Measurements from ENCODE around the gene RRP36.
"Not testable (repeated sequence)": the region's sequence is repeated elsewhere in the genome, so short reads cannot be mapped to it uniquely, and the experiment has no call there.

The RRP36 gene

DNA sequence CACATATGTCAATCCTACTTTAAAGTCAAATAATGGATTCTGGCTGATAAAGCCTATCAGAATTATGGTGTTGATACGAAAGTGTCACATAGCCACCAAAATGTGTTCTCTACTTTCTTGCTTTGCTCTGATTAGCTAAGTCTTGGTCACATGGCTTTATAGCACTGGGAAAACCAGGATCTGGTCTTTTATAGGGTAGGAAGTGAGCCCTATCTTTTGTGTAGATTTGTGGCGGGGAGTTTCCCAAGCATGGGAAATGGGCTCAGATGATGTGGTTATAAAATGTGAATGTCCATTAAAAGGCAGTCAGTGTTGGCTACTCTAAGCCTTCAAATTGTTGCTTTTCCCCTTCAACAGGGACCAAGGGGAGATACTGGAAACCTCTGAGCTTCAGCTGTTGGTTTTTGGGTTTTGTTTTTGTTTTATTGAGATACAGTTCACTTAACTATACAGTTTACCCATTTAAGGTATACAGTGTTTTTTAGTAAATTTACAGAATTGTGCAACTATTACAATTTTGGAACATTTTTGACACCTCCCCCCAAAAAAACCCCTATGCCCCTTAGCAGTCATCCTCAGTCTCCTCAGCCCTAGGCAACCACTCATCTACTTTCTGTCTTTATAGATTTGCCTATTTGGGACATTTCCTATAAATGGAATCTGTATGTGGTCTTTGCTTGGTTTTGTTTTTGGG is 12.2 kb downstream of the RRP36 start:
- H3K4me3 ChIP-seq (ENCODE audit: low read length): no peak overlapping the region
- no peaks in the 10 kb centered on the region for H3K27me3 ChIP-seq (ENCODE audit: insufficient read depth, low read length)
- no peak overlapping the region for H2AFZ ChIP-seq (ENCODE audit: low read depth, low read length)
- H3K9me3 ChIP-seq (ENCODE audit: low read length): no peaks in the 10 kb centered on the region
- peaks cover 67% of the 10 kb centered on the region for H3K36me3 ChIP-seq (ENCODE audit: insufficient read depth, low read length)
- no peaks in the 10 kb centered on the region for H3K4me1 ChIP-seq (ENCODE audit: insufficient read depth, low read length)

GRCh38 chr6:43034190-43034525 is 12.7 kb downstream of the RRP36 start:
- Histone ChIP-seq H3K9me3 (ENCODE audit: low read length) (no peaks in the 10 kb centered on the region), H3K4me3 (ENCODE audit: low read length) (no peak overlapping the region), H2AFZ (ENCODE audit: low read depth, low read length) (no peak overlapping the region), H3K36me3 (ENCODE audit: insufficient read depth, low read length) (peaks cover 67% of the 10 kb centered on the region), H3K27me3 (ENCODE audit: insufficient read depth, low read length) (no peaks in the 10 kb centered on the region), H3K4me1 (ENCODE audit: insufficient read depth, low read length) (no peaks in the 10 kb centered on the region)

GRCh38 chr6:43035495-43036194 is 14.2 kb downstream of the RRP36 start:
- Histone ChIP-seq H3K36me3 (ENCODE audit: insufficient read depth, low read length) (peaks cover 70% of the 10 kb centered on the region), H3K4me3 (ENCODE audit: low read length) (no peak overlapping the region), H3K27me3 (ENCODE audit: insufficient read depth, low read length) (no peaks in the 10 kb centered on the region), H2AFZ (ENCODE audit: low read depth, low read length) (no peak overlapping the region), H3K4me1 (ENCODE audit: insufficient read depth, low read length) (no peaks in the 10 kb centered on the region), H3K9me3 (ENCODE audit: low read length) (no peaks in the 10 kb centered on the region)

DNA sequence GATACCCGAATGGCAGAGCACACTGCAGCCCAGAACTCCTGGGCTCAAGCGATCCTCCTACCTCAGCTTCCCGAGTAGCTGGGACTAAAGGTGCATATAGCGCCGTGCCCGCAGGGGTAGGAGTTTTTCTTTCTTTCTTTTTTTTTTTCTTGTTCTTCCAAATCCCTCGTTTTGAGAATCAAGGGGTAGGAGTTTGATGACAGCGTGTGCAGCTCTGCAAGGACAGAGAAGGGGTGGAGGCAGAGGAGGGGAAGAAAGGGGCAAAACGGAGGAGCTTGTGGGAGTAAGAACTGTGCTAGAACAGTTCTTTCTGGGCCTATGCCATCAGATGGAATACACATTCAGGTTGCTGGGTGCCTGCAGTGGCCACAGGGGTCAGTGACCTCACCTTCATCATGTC is 15.3 kb downstream of the RRP36 start:
- Histone ChIP-seq H3K9me3 (ENCODE audit: low read length) (no peaks in the 10 kb centered on the region), H3K27me3 (ENCODE audit: insufficient read depth, low read length) (no peaks in the 10 kb centered on the region), H3K36me3 (ENCODE audit: insufficient read depth, low read length) (peaks cover 71% of the 10 kb centered on the region), H2AFZ (ENCODE audit: low read depth, low read length) (no peak overlapping the region), H3K4me3 (ENCODE audit: low read length) (no peak overlapping the region), H3K4me1 (ENCODE audit: insufficient read depth, low read length) (no peaks in the 10 kb centered on the region)

- Histone ChIP-seq H3K4me3 (ENCODE audit: low read length) (no peak overlapping the region), H2AFZ (ENCODE audit: low read depth, low read length) (no peak overlapping the region), H3K4me1 (ENCODE audit: insufficient read depth, low read length) (no peaks in the 10 kb centered on the region), H3K27me3 (ENCODE audit: insufficient read depth, low read length) (no peaks in the 10 kb centered on the region), H3K9me3 (ENCODE audit: low read length) (no peaks in the 10 kb centered on the region), H3K36me3 (ENCODE audit: insufficient read depth, low read length) (peaks cover 66% of the 10 kb centered on the region)
Measured at GRCh38 chr6:43037197-43037596, 15.8 kb downstream of the RRP36 start.

DNA sequence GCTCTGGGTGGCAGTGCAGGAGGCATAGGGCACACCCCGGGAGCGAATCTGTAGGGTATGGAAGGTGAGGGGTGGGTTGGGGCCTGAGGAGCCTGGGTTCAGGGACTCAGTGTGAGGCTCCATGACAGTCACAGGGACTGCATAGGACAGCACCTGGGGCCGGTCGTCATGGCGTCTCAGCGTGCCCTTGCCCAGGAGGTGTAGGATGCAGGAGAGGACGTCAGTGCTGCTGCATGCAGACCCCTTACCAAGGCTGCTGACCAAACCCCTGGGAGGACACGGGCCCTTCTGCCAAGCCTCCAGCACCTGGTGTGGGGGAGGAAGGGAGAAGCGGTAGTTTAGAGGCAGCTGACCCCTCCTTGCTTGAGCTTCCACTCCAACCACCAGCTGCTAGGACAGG is 16.3 kb downstream of the RRP36 start:
- Histone ChIP-seq H3K4me1 (ENCODE audit: insufficient read depth, low read length) (no peaks in the 10 kb centered on the region), H3K36me3 (ENCODE audit: insufficient read depth, low read length) (peaks cover 64% of the 10 kb centered on the region), H3K9me3 (ENCODE audit: low read length) (no peaks in the 10 kb centered on the region), H2AFZ (ENCODE audit: low read depth, low read length) (no peak overlapping the region), H3K27me3 (ENCODE audit: insufficient read depth, low read length) (no peaks in the 10 kb centered on the region), H3K4me3 (ENCODE audit: low read length) (no peak overlapping the region)

GRCh38 chr6:43038727-43039126 is 17.3 kb downstream of the RRP36 start:
- Histone ChIP-seq H2AFZ (ENCODE audit: low read depth, low read length) (no peak overlapping the region), H3K4me1 (ENCODE audit: insufficient read depth, low read length) (no peaks in the 10 kb centered on the region), H3K27me3 (ENCODE audit: insufficient read depth, low read length) (no peaks in the 10 kb centered on the region), H3K4me3 (ENCODE audit: low read length) (no peak overlapping the region), H3K9me3 (ENCODE audit: low read length) (no peaks in the 10 kb centered on the region), H3K36me3 (ENCODE audit: insufficient read depth, low read length) (peaks cover 66% of the 10 kb centered on the region)

GRCh38 chr6:43040542-43041257 is 19.3 kb downstream of the RRP36 start:
- Histone ChIP-seq H3K27me3 (ENCODE audit: insufficient read depth, low read length) (no peaks in the 10 kb centered on the region), H3K36me3 (ENCODE audit: insufficient read depth, low read length) (peaks cover 71% of the 10 kb centered on the region), H2AFZ (ENCODE audit: low read depth, low read length) (no peak overlapping the region), H3K4me1 (ENCODE audit: insufficient read depth, low read length) (no peaks in the 10 kb centered on the region), H3K4me3 (ENCODE audit: low read length) (no peak overlapping the region), H3K9me3 (ENCODE audit: low read length) (no peaks in the 10 kb centered on the region)

- peaks cover 74% of the 10 kb centered on the region for H3K36me3 ChIP-seq (ENCODE audit: insufficient read depth, low read length)
Measured at GRCh38 chr6:43041475-43041874, 20.1 kb downstream of the RRP36 start.

GRCh38 chr6:43043310-43043709 is 21.9 kb downstream of the RRP36 start:
- no peaks in the 10 kb centered on the region for H3K27me3 ChIP-seq (ENCODE audit: insufficient read depth, low read length)
- no peaks in the 10 kb centered on the region for H3K4me1 ChIP-seq (ENCODE audit: insufficient read depth, low read length)
- H3K36me3 ChIP-seq (ENCODE audit: insufficient read depth, low read length): peaks cover 73% of the 10 kb centered on the region
- no peak overlapping the region for H2AFZ ChIP-seq (ENCODE audit: low read depth, low read length)
- no peak overlapping the region for H3K4me3 ChIP-seq (ENCODE audit: low read length)
- H3K9me3 ChIP-seq (ENCODE audit: low read length): no peaks in the 10 kb centered on the region

More at GRCh38 chr6:43041475-43041874, 20.1 kb downstream of the RRP36 start:
- not testable (repeated sequence) for H3K9me3 ChIP-seq (ENCODE audit: low read length); H2AFZ ChIP-seq (ENCODE audit: low read depth, low read length); H3K27me3 ChIP-seq (ENCODE audit: insufficient read depth, low read length); H3K4me1 ChIP-seq (ENCODE audit: insufficient read depth, low read length); H3K4me3 ChIP-seq (ENCODE audit: low read length)

- no peaks in the 10 kb centered on the region for H3K27me3 ChIP-seq (ENCODE audit: insufficient read depth, low read length)
- no peaks in the 10 kb centered on the region for H3K9me3 ChIP-seq (ENCODE audit: low read length)
- H3K4me3 ChIP-seq (ENCODE audit: low read length): no peak overlapping the region
- H2AFZ ChIP-seq (ENCODE audit: low read depth, low read length): no peak overlapping the region
- H3K4me1 ChIP-seq (ENCODE audit: insufficient read depth, low read length): no peaks in the 10 kb centered on the region
- peaks cover 71% of the 10 kb centered on the region for H3K36me3 ChIP-seq (ENCODE audit: insufficient read depth, low read length)
Measured at GRCh38 chr6:43045371-43045930, 24.0 kb downstream of the RRP36 start.

- H3K27me3 ChIP-seq (ENCODE audit: insufficient read depth, low read length): no peaks in the 10 kb centered on the region
- peaks cover 1% of the 10 kb centered on the region for H3K4me1 ChIP-seq (ENCODE audit: insufficient read depth, low read length)
- peaks cover 67% of the 10 kb centered on the region for H3K36me3 ChIP-seq (ENCODE audit: insufficient read depth, low read length)
- no peak overlapping the region for H2AFZ ChIP-seq (ENCODE audit: low read depth, low read length)
- H3K4me3 ChIP-seq (ENCODE audit: low read length): no peak overlapping the region
- H3K9me3 ChIP-seq (ENCODE audit: low read length): no peaks in the 10 kb centered on the region
Measured at GRCh38 chr6:43047998-43048397, 26.6 kb downstream of the RRP36 start.

DNA sequence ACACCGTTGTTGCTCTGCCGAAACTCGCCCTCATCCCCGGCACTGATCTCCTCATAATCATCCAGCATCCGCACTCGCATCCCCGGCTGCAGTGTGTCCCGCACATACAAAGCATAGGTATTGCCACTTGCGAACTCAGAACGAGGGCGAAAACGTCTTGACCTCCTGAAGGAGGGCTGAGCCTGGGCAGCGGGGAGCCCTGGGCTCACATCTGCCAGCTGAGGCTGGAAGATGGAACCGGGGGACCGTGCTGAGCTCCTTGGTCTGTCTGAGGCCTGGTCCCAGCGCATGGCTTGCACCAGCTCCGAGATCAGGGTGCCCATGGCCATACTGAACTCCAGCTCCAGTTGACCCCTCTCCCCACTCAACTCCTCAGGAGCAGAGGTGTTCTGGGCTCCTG is 29.6 kb downstream of the RRP36 start:
- no peak overlapping the region for H3K4me3 ChIP-seq (ENCODE audit: low read length)
- peaks cover 50% of the 10 kb centered on the region for H3K36me3 ChIP-seq (ENCODE audit: insufficient read depth, low read length)

More for the DNA sequence above, 29.6 kb downstream of the RRP36 start:
- H3K4me1 ChIP-seq (ENCODE audit: insufficient read depth, low read length): peaks cover 12% of the 10 kb centered on the region
- no peak overlapping the region for H2AFZ ChIP-seq (ENCODE audit: low read depth, low read length)
- H3K27me3 ChIP-seq (ENCODE audit: insufficient read depth, low read length): no peaks in the 10 kb centered on the region
- H3K9me3 ChIP-seq (ENCODE audit: low read length): no peaks in the 10 kb centered on the region
